K562 (cell line): ENCODE data around the gene ACADSB. TPM values are rescaled to one million over a fixed set of nuclear protein-coding genes. Genes with fewer than 3 reads are reported as not detected.

ENCODE experiments used
- ELF1 ChIP-seq: fragments of 200-800 bp; sonication (Bioruptor generic); IDR thresholded peaks from 2 replicates; pipeline ENCODE4 v1.6.1; 2016; ENCODE audit warnings: missing genetic modification characterization, missing compliant biosample characterization
- HMGN3 ChIP-seq: IDR thresholded peaks from 2 replicates; pipeline ENCODE4 v1.6.1; 2011; ENCODE audit warnings: borderline replicate concordance, low read depth, mild to moderate bottlenecking, mixed read lengths, low read length; ENCODE audit not compliant: insufficient read length; ENCODE audit errors: extremely low read depth
- MGA ChIP-seq: fragments of 450-650 bp; IDR thresholded peaks from 2 replicates; pipeline ENCODE4 v1.6.1; 2016; ENCODE audit warnings: mild to moderate bottlenecking, moderate library complexity
- POLR2B ChIP-seq: fragments of 450-650 bp; IDR thresholded peaks from 2 replicates; pipeline ENCODE4 v1.6.1; 2018; ENCODE audit warnings: low read depth; ENCODE audit not compliant: partially characterized antibody
- PTTG1 ChIP-seq: fragments of 450-650 bp; IDR thresholded peaks from 2 replicates; pipeline ENCODE4 v1.6.1; 2016; ENCODE audit warnings: low read depth, mild to moderate bottlenecking, missing genetic modification characterization, missing compliant biosample characterization
- RAD21 ChIP-seq, 2 experiments: fragments of 250-450 bp in 1 of 2; fragments of 450-650 bp in 1 of 2; sonication (Bioruptor Pico) in 1 of 2; formaldehyde crosslinking in 1 of 2; IDR thresholded peaks in 1 of 2; conservative IDR thresholded peaks in 1 of 2; 2 replicates each; pipeline versions ENCODE4 v1.4.0 to v1.8.0; 2020 to 2022; ENCODE audit warnings: mild to moderate bottlenecking in 2 of 2, moderate library complexity in 1 of 2
- SP1 ChIP-seq: sonication (generic); formaldehyde crosslinking; IDR thresholded peaks from 2 replicates; pipeline ENCODE4 v1.8.1; 2022; ENCODE audit warnings: mild to moderate bottlenecking, missing genetic modification reagents
- SRSF1 ChIP-seq: fragments of 200-400 bp; formaldehyde crosslinking; IDR thresholded peaks from 2 replicates; pipeline ENCODE4 v1.6.1; 2017; ENCODE audit warnings: mild to moderate bottlenecking, low read depth, low read length, moderate library complexity
- TCF3 ChIP-seq: sonication (generic); formaldehyde crosslinking; IDR thresholded peaks from 2 replicates; pipeline ENCODE4 v1.4.0; 2020; ENCODE audit warnings: mild to moderate bottlenecking, missing genetic modification reagents
- YY1 ChIP-seq, 3 experiments: IDR thresholded peaks; 2 replicates each; pipeline ENCODE4 v1.6.1; 2011; ENCODE audit warnings: low read length in 2 of 3, mild to moderate bottlenecking in 2 of 3, moderate library complexity in 2 of 3, borderline replicate concordance in 1 of 3, control low read depth in 1 of 3, low read depth in 1 of 3; ENCODE audit not compliant: insufficient read depth in 3 of 3, insufficient replicate concordance in 2 of 3, control insufficient read depth in 1 of 3, insufficient read length in 1 of 3; ENCODE audit errors: extremely low read depth in 1 of 3
- ZBTB12 ChIP-seq: fragments of 250-450 bp; sonication (Bioruptor Pico); IDR thresholded peaks from 2 replicates; pipeline ENCODE4 v1.4.0; 2020
- ZKSCAN1 ChIP-seq: fragments of 150-350 bp; IDR thresholded peaks from 2 replicates; pipeline ENCODE4 v1.6.1; 2016; ENCODE audit warnings: low read depth, low read length
- ZNF347 ChIP-seq: fragments of 450-650 bp; formaldehyde crosslinking; IDR thresholded peaks from 2 replicates; pipeline ENCODE4 v1.4.0; 2020; ENCODE audit warnings: low read depth, mild to moderate bottlenecking, moderate library complexity
- polyA plus RNA-seq, 8 experiments: library from polyadenylated mRNA; depleted of rRNA in 4 of 8; stranded (reverse) in 5 of 8; unstranded in 3 of 8; fragments of >200 nt; fragmentation: Nextera tagmentation in 2 of 8; fragmentation: Illumina TruSeq in 1 of 8; extraction: Ambion mirVana in 2 of 8; extraction: Trizol in 1 of 8; gene quantifications; 2 replicates each; pipeline versions ENCODE4 v1.2.1 to v1.2.3, GENCODE V29; 2011 to 2014; ENCODE audit warnings: inconsistent platforms in 1 of 8, missing spikeins in 1 of 8
- total RNA-seq, 7 experiments: library from RNA; depleted of rRNA in 6 of 7; stranded (reverse); fragments of >200 nt in 6 of 7; fragmentation: Illumina TruSeq in 2 of 7; extraction: Trizol in 2 of 7; gene quantifications; 2 replicates each; pipeline versions ENCODE4 v1.2.1 to v1.2.3, GENCODE V29; 2011 to 2021; ENCODE audit warnings: low replicate concordance in 1 of 7

Gene ACADSB
- total and polyA plus RNA-seq, 9 of the 15 experiments (the other 6 are each of a cell fraction or from before 2014, with no cell fraction given): 2.9 to 9.1 (median 5.8) TPM

GRCh38 chr10:122980209-122981065 lies 28.4 kb upstream of the ACADSB start, which contains the start of gene PSTK (continued):
- TF ChIP-seq ZBTB12 (peak; percentile 92), ZKSCAN1 (0 out of 2 replicates have a peak, but pooled peaks have one; percentile 20), YY1 (IDR thresholded peaks at IDR 0.05; ENCODE audit: borderline replicate concordance in 1 of 3, control insufficient read depth in 1 of 3, extremely low read depth in 1 of 3, insufficient read depth in 3 of 3, insufficient read length in 1 of 3, insufficient replicate concordance in 2 of 3, low read depth in 1 of 3, low read length in 2 of 3) (peak in 1 of 3 experiments; percentile 42), HMGN3 (peak; percentile 57), MGA (peak; percentile 96), POLR2B (peak; percentile 81), RAD21 (CRISPR knock-in tag; conservative IDR thresholded peaks at IDR 0.05 in 1 of 2, IDR thresholded peaks at IDR 0.05 in 1 of 2) (peak in 1 of 2 experiments; percentile 23; a peak in 2 of 4 replicates), ELF1 (tag) (no peak), PTTG1 (no peak), ZNF347 (no peak), SP1 (peak; percentile 70), TCF3 (CRISPR knock-in tag) (no peak), SRSF1 (no peak)
